ENCODE data around the gene PAX2.

Gene PAX2

GRCh38 chr10:100723770-100724530 is 21.4 kb upstream of the PAX2 start:
- DNase-seq (ENCODE audit: low spot score), result no peak

- no peak for DNase-seq (ENCODE audit: low spot score)
Observed at GRCh38 chr10:100724531-100725027, 20.8 kb upstream of the PAX2 start.

GRCh38 chr10:100725071-100725471 is 20.3 kb upstream of the PAX2 start:
- no peak for DNase-seq (ENCODE audit: low spot score)

- no peak for DNase-seq (ENCODE audit: low spot score)
Observed at GRCh38 chr10:100725869-100726426, 19.4 kb upstream of the PAX2 start.

- no peak for DNase-seq (ENCODE audit: low spot score)
Observed at GRCh38 chr10:100727808-100728207, 17.6 kb upstream of the PAX2 start.

- peak; percentile 31 for DNase-seq (ENCODE audit: low spot score)
Observed at GRCh38 chr10:100728928-100729861, 16.2 kb upstream of the PAX2 start.

GRCh38 chr10:100729862-100730724 is 15.3 kb upstream of the PAX2 start:
- no peak for DNase-seq (ENCODE audit: low spot score)

- DNase-seq (ENCODE audit: low spot score), result no peak
Observed at GRCh38 chr10:100730725-100731406, 14.5 kb upstream of the PAX2 start.

GRCh38 chr10:100731407-100732240 is 13.8 kb upstream of the PAX2 start:
- no peak for DNase-seq (ENCODE audit: low spot score)

GRCh38 chr10:100732241-100732596 is 13.2 kb upstream of the PAX2 start:
- no peak for DNase-seq (ENCODE audit: low spot score)

GRCh38 chr10:100733329-100733728 is 12.1 kb upstream of the PAX2 start:
- no peak for DNase-seq (ENCODE audit: low spot score)

GRCh38 chr10:100734295-100735086 is 10.9 kb upstream of the PAX2 start:
- DNase-seq (ENCODE audit: low spot score), result no peak

GRCh38 chr10:100735087-100735336 is 10.4 kb upstream of the PAX2 start:
- no peak for DNase-seq (ENCODE audit: low spot score)

- no peak for DNase-seq (ENCODE audit: low spot score)
Observed at GRCh38 chr10:100735337-100736143, 9.8 kb upstream of the PAX2 start.

GRCh38 chr10:100736144-100736808 is 9.1 kb upstream of the PAX2 start:
- no peak for DNase-seq (ENCODE audit: low spot score)

- no peak for DNase-seq (ENCODE audit: low spot score)
Observed at GRCh38 chr10:100736809-100737354, 8.5 kb upstream of the PAX2 start.

- DNase-seq (ENCODE audit: low spot score), result no peak
Observed at GRCh38 chr10:100737355-100738054, 7.9 kb upstream of the PAX2 start.
